ELR (cell line): ENCODE results near the gene IFT27.

Source experiments
- DNase-seq: peaks from one replicate; pipeline ENCODE4 v3.0.0-alpha.2; 2015; ENCODE audit warnings: low read depth

Gene IFT27

GRCh38 chr22:36725366-36726006, 50.4 kb downstream of the IFT27 start:
- no peak for DNase-seq

DNA sequence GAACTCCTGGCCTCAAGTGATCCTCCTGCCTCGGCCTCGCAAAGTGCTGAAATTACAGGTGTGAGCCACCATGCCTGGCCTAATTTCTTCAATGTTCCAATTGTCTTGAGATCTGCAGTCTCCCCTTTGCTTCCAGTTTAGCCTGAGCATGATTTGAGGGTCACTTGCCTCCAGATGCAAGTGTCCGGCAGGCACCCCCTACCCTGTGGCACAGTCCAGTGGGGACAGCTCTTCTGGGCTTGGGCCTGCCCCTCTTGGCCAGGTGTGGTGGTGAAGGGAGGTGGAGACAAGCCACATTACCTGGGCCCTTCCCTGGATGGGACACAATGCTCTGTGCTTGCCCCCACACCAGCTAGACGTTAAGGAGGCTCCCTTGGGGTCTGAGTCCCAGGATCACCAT, 51.1 kb downstream of the IFT27 start:
- DNase-seq: no peak

GRCh38 chr22:36722055-36722454, 53.9 kb downstream of the IFT27 start:
- no peak for DNase-seq

DNA sequence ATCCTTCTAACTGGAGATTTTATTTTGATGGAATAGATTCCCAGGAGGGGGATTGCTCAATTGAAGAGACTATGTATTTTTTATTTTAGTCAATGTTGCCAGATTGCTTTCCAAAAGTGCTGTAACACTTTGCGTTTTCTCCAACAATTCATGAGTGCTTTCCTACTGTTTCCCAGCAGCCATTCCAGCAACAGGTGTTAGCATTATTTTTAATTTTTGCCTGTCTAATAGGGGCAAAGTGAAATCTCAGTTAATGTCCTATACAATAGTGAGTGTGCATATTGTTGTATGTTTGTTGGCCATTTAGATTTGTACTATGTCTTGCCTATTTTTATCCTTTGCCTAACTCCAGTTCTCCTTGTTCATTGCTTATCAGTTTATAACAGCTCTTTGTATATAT, 60.3 kb downstream of the IFT27 start:
- DNase-seq: no peak

- no peak for DNase-seq
These were observed 61.8 kb downstream of the IFT27 start for GRCh38 chr22:36714110-36714509.

GRCh38 chr22:36713436-36713835, 62.5 kb downstream of the IFT27 start:
- no peak for DNase-seq
